Thyroid gland (tissue), 4 donors: ENCODE measurements around the gene SCGB1C1. TPM values are rescaled to one million over a fixed set of nuclear protein-coding genes. Genes with fewer than 3 reads are reported as not detected.

Experiments used
- DNase-seq, 2 donors: peaks; one replicate each; pipeline ENCODE4 v3.0.0-alpha.2; 2019
- H3K27ac ChIP-seq, 3 donors: fragments of 200-600 bp; sonication (generic); 1 replicate in 2 of 3; 2 replicates in 1 of 3; pipeline ENCODE4 v1.5.1; 2016 to 2019; ENCODE audit warnings: mild to moderate bottlenecking in 1 of 3, moderate library complexity in 1 of 3
- H3K27me3 ChIP-seq: fragments of 200-600 bp; sonication (generic); one replicate; pipeline ENCODE4 v1.5.1; 2019
- H3K36me3 ChIP-seq, 2 donors: fragments of 200-600 bp; sonication (generic); one replicate each; pipeline ENCODE4 v1.5.1; 2016 to 2019
- H3K4me1 ChIP-seq, 2 donors: fragments of 200-600 bp; sonication (generic); one replicate each; pipeline ENCODE4 v1.5.1; 2017 to 2019
- H3K4me3 ChIP-seq, 3 donors: fragments of 200-600 bp; sonication (generic); replicated peaks in 1 of 3; 1 replicate in 2 of 3; 2 replicates in 1 of 3; pipeline ENCODE4 v1.5.1; 2016; ENCODE audit warnings: mild to moderate bottlenecking in 1 of 3
- H3K9me3 ChIP-seq: fragments of 200-600 bp; sonication (generic); one replicate; pipeline ENCODE4 v1.5.1; 2017
- POLR2A ChIP-seq, 2 donors: fragments of 450-650 bp; IDR thresholded peaks; one replicate each; pipeline ENCODE4 v1.6.1; 2017; ENCODE audit warnings: antibody characterized with exemption in 2 of 2, mild to moderate bottlenecking in 2 of 2, moderate library complexity in 1 of 2
- WGBS, 2 donors: methylation state at CpG; one replicate each; pipeline ENCODE4 v1.1.5; 2017; 5-methylcytosine and 5-hydroxymethylcytosine counted together
- intact Hi-C: fragments of 100-400 bp; cut with DNase I; formaldehyde crosslinking; loops from one replicate; pipeline ENCODE4 v1.15.1; 2023
- total RNA-seq, 4 donors: library from RNA; depleted of rRNA; stranded (reverse); fragments of >200 nt; gene quantifications; one replicate each; pipeline ENCODE4 v1.2.3, GENCODE V29; 2016
- TF ChIP-seq, protein P1 (sequence below), 6 experiments: fragments of 200-600 bp in 3 of 6; fragments of 450-650 bp in 3 of 6; sonication (generic) in 3 of 6; IDR thresholded peaks; one replicate each; pipeline ENCODE4 v1.5.1; 2016 to 2019; ENCODE audit warnings: antibody characterized with exemption in 6 of 6, mild to moderate bottlenecking in 2 of 6, inconsistent platforms in 1 of 6, moderate library complexity in 1 of 6

The SCGB1C1 gene
- total RNA-seq, 4 donors from 2014 or later: not detected

DNA sequence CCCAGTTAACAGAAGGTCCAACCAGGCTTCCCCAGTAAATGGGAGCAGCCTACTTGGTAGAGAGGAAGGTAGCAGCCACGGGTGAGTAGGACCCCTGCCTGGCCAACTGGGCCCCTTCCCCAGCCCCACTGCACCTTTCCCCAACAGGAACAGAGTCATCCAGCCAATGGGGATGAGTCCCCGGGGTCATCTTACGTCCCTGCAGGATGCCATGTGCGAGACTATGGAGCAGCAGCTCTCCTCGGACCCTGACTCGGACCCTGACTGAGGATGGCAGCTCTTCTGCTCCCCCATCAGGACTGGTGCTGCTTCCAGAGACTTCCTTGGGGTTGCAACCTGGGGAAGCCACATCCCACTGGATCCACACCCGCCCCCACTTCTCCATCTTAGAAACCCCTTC, 21.2 kb downstream of the SCGB1C1 start:
- intact Hi-C loops: no loop called here
- H3K4me1 ChIP-seq: peaks cover 12 to 16% of the 10 kb centered on the region in 2 donors
- no peaks in the 10 kb centered on the region for H3K9me3 ChIP-seq
- H3K4me3 ChIP-seq: no peak overlapping the region
- no peak overlapping the region for H3K27ac ChIP-seq
- no peaks in the 10 kb centered on the region for H3K27me3 ChIP-seq
- DNase-seq: no peak
- peaks cover 49 to 55% of the 10 kb centered on the region in 2 donors for H3K36me3 ChIP-seq
- no peak for TF ChIP-seq POLR2A (IDR thresholded peaks at IDR 0.05)
- TF ChIP-seq, protein P1, sequence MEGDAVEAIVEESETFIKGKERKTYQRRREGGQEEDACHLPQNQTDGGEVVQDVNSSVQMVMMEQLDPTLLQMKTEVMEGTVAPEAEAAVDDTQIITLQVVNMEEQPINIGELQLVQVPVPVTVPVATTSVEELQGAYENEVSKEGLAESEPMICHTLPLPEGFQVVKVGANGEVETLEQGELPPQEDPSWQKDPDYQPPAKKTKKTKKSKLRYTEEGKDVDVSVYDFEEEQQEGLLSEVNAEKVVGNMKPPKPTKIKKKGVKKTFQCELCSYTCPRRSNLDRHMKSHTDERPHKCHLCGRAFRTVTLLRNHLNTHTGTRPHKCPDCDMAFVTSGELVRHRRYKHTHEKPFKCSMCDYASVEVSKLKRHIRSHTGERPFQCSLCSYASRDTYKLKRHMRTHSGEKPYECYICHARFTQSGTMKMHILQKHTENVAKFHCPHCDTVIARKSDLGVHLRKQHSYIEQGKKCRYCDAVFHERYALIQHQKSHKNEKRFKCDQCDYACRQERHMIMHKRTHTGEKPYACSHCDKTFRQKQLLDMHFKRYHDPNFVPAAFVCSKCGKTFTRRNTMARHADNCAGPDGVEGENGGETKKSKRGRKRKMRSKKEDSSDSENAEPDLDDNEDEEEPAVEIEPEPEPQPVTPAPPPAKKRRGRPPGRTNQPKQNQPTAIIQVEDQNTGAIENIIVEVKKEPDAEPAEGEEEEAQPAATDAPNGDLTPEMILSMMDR (IDR thresholded peaks at IDR 0.05): no peak
- 89 to 91% methylated on average over 6 to 7 of the region's 7 CpGs for WGBS, 2 donors

DNA sequence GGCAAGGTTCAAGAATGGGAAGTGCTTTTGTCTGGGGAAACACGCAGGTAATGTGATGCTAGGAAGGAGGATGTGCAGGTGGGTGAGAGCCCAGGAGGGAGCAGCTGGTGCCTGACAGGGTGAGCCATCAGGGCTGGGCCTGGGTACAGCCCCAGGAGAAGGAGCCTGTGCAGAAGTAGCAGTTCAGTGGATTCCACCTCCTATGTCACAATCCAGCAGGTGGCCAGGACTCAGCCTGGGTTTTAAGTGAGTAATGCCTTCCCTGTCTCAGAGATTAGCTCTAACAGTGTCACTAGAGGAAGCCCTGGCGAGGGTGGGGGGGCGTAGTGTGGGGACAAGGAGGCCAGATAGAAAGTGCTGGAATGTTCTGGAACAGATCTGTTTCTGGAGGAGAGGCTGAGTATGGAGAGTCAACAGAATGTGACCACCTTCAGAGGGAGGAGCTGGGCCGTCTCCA, 22.7 kb downstream of the SCGB1C1 start:
- H3K36me3 ChIP-seq: peaks cover 43 to 48% of the 10 kb centered on the region in 2 donors
- intact Hi-C loops: no loop called here
- no peaks in the 10 kb centered on the region for H3K9me3 ChIP-seq
- 80 to 83% methylated on average over 4 of the region's 4 CpGs for WGBS, 2 donors
- no peak for DNase-seq
- H3K27me3 ChIP-seq: no peaks in the 10 kb centered on the region
- TF ChIP-seq, protein P1 (IDR thresholded peaks at IDR 0.05): no peak
- TF ChIP-seq POLR2A (IDR thresholded peaks at IDR 0.05): no peak
- H3K27ac ChIP-seq: no peak overlapping the region
- peaks cover 0 to under 1% of the 10 kb centered on the region in 2 donors for H3K4me1 ChIP-seq
- H3K4me3 ChIP-seq: no peak overlapping the region

DNA sequence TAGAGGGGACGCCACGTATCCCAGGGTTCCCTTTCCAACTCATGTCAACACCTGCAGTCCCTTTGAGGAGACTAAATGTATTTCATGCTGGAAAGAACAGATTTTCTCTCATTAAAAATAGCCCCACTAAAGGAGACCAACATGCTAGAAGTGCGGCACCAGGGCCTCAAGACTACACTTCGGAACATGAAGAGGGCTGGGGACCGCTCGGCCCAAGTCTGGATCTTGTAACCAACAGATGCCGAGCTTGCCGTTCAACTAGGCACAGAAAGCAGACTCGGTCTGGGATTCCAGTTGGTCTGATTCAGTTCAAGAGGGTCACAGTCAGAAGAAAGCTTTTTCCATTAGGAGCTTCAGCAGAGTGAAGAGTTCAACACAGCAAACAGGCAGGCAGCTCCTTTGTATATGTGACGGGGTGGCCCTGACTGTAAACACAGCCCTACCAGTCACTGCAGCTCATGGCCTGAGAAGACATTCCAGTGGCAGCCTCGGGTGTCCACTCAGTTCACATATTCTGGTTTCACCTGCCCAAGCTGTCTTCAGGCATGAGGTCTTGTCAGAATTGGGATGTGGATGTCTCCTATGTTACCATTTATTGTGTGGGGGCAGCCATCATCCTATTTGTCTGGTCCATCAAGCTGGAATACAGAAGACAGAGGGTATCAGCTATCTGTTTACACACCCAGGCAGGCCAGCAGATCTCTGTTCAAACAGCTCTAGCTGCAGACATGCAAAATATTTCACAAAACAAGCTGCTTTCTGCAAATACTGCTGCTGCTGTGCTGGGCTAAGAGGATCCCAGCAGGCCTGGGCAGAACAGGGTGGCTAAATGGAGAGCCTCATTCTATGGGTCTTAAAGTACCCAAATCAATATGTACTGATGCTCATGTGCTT, 23.4 kb downstream of the SCGB1C1 start:
- Histone ChIP-seq H3K27ac (no peak overlapping the region), H3K4me1 (no peaks in the 10 kb centered on the region), H3K4me3 (no peak overlapping the region), H3K36me3 (peaks cover 39 to 41% of the 10 kb centered on the region in 2 donors), H3K9me3 (no peaks in the 10 kb centered on the region), H3K27me3 (no peaks in the 10 kb centered on the region)
- WGBS, 2 donors: 84 to 85% methylated on average over 11 of the region's 11 CpGs
- no peak for DNase-seq
- intact Hi-C loops: no loop called here
- no peak for TF ChIP-seq POLR2A (IDR thresholded peaks at IDR 0.05)
- TF ChIP-seq, protein P1 (IDR thresholded peaks at IDR 0.05): no peak

DNA sequence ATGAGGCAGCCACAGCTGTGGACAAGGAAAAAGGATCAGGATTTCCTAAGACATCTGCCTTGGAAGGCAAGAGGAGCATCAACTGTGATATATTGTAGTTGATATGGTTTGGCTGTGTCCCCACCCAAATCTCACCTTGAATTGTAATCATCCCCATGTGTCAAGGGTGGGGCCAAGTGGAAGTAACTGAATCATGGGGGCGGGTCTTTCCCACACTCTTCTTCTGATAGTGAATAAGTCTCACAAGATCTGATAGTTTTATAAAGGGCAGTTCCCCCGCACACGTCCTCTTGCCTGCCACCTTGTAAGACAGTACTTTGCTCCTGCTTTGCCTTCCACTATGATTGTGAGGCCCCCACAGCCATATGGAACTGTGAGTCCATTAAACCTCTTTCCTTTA, 24.8 kb downstream of the SCGB1C1 start:
- DNase-seq: no peak
- Histone ChIP-seq H3K27me3 (no peaks in the 10 kb centered on the region), H3K4me1 (no peaks in the 10 kb centered on the region), H3K9me3 (no peaks in the 10 kb centered on the region), H3K36me3 (peaks cover 28 to 30% of the 10 kb centered on the region in 2 donors), H3K27ac (no peak overlapping the region), H3K4me3 (no peak overlapping the region)
- intact Hi-C loops: no loop called here
- TF ChIP-seq POLR2A (IDR thresholded peaks at IDR 0.05): no peak
- TF ChIP-seq, protein P1 (IDR thresholded peaks at IDR 0.05): no peak
- WGBS, 2 donors: 92 to 99% methylated on average over 3 of the region's 3 CpGs
